HFFc6 (cell line): ENCODE data around the gene GNPTG. TPM values are rescaled to one million over a fixed set of nuclear protein-coding genes. Genes with fewer than 3 reads are reported as not detected.

ENCODE experiments used
- DNase-seq: peaks from one replicate; pipeline ENCODE4 v3.0.0-alpha.2; 2018
- H3K27ac Mint-ChIP-seq: 2 replicates; pipeline ENCODE4 v1.8.0; 2020; ENCODE audit warnings: mild to moderate bottlenecking, mixed read lengths
- H3K27me3 Mint-ChIP-seq: 2 replicates; pipeline ENCODE4 v1.8.0; 2021; ENCODE audit warnings: mild to moderate bottlenecking, moderate library complexity, mixed read lengths; ENCODE audit not compliant: insufficient read depth
- H3K36me3 Mint-ChIP-seq: 2 replicates; pipeline ENCODE4 v1.8.0; 2021; ENCODE audit warnings: low read depth, mixed read lengths
- H3K4me1 Mint-ChIP-seq: 2 replicates; pipeline ENCODE4 v1.8.0; 2020; ENCODE audit warnings: low read depth, mixed read lengths
- H3K4me3 Mint-ChIP-seq: 2 replicates; pipeline ENCODE4 v1.8.0; 2020; ENCODE audit warnings: mild to moderate bottlenecking, moderate library complexity, mixed read lengths
- H3K9me3 Mint-ChIP-seq: 2 replicates; pipeline ENCODE4 v1.8.0; 2020; ENCODE audit warnings: mild to moderate bottlenecking, mixed read lengths
- CTCF ChIP-seq: fragments of 200-600 bp; sonication (generic); IDR thresholded peaks from 2 replicates; pipeline ENCODE4 v1.5.0; 2021; ENCODE audit warnings: antibody characterized with exemption, mild to moderate bottlenecking
- total RNA-seq, 6 experiments: library from RNA; stranded (reverse); fragmentation: NEBNext Ultra II Directional; extraction: Animal tissue kit (Norgen Biotek cat#: 25700); gene quantifications; 2 replicates in 1 of 6; 3 replicates in 5 of 6; pipeline ENCODE4 v1.2.3, GENCODE V29; 2021

GNPTG gene
- total RNA-seq, 6 experiments from 2014 or later, result 46.8 to 68.1 (median 52.6) TPM

- DNase-seq, result no peak
- no peaks in the 10 kb centered on the region for H3K36me3 Mint-ChIP-seq
- H3K9me3 Mint-ChIP-seq, result no peaks in the 10 kb centered on the region
- no peaks in the 10 kb centered on the region for H3K4me1 Mint-ChIP-seq
- TF ChIP-seq CTCF, result no peak
- no peak overlapping the region for H3K27ac Mint-ChIP-seq
- H3K4me3 Mint-ChIP-seq, result no peak overlapping the region
- H3K27me3 Mint-ChIP-seq, result peaks cover 4% of the 10 kb centered on the region; the same call in 1 of the 2 replicates
These were observed 10.0 kb upstream of the GNPTG start for GRCh38 chr16:1341495-1342420.

- no peaks in the 10 kb centered on the region for H3K4me1 Mint-ChIP-seq
- H3K36me3 Mint-ChIP-seq, result no peaks in the 10 kb centered on the region
- no peaks in the 10 kb centered on the region for H3K9me3 Mint-ChIP-seq
- peaks cover 2% of the 10 kb centered on the region; the same call in 1 of the 2 replicates for H3K27me3 Mint-ChIP-seq
- DNase-seq, result peak; percentile 86
- no peak overlapping the region for H3K27ac Mint-ChIP-seq
- no peak overlapping the region for H3K4me3 Mint-ChIP-seq
- TF ChIP-seq CTCF, result no peak
These were observed 9.0 kb upstream of the GNPTG start for GRCh38 chr16:1342526-1343427.

GRCh38 chr16:1343428-1344242 lies 8.1 kb upstream of the GNPTG start:
- Mint-ChIP-seq H3K4me3 (no peak overlapping the region), H3K4me1 (no peaks in the 10 kb centered on the region), H3K9me3 (no peaks in the 10 kb centered on the region), H3K27ac (no peak overlapping the region), H3K36me3 (no peaks in the 10 kb centered on the region), H3K27me3 (peaks cover 2% of the 10 kb centered on the region; the same call in 1 of the 2 replicates)
- TF ChIP-seq CTCF, result no peak
- no peak for DNase-seq

- H3K4me1 Mint-ChIP-seq, result no peaks in the 10 kb centered on the region
- H3K36me3 Mint-ChIP-seq, result no peaks in the 10 kb centered on the region
- TF ChIP-seq CTCF, result no peak
- H3K9me3 Mint-ChIP-seq, result no peaks in the 10 kb centered on the region
- no peak overlapping the region for H3K27ac Mint-ChIP-seq
- H3K27me3 Mint-ChIP-seq, result peaks cover 2% of the 10 kb centered on the region; the same call in 1 of the 2 replicates
- H3K4me3 Mint-ChIP-seq, result no peak overlapping the region
- DNase-seq, result no peak
These were observed 7.2 kb upstream of the GNPTG start for GRCh38 chr16:1344499-1344898.

GRCh38 chr16:1345087-1345486 lies 6.6 kb upstream of the GNPTG start:
- Mint-ChIP-seq H3K4me3 (no peak overlapping the region), H3K4me1 (no peaks in the 10 kb centered on the region), H3K9me3 (no peaks in the 10 kb centered on the region), H3K36me3 (no peaks in the 10 kb centered on the region), H3K27ac (no peak overlapping the region), H3K27me3 (peaks cover 2% of the 10 kb centered on the region; the same call in 1 of the 2 replicates)
- no peak for DNase-seq
- TF ChIP-seq CTCF, result no peak
